ENCODE data around the gene INO80E. TPM values are rescaled to one million over a fixed set of nuclear protein-coding genes. Genes with fewer than 3 reads are reported as not detected.
"Not testable (repeated sequence)": the region's sequence is repeated elsewhere in the genome, so short reads cannot be mapped to it uniquely, and the experiment has no call there.

INO80E gene
- total RNA-seq, 1 experiment from 2014 or later, result 90.1 TPM

GRCh38 chr16:30009990-30010843 is 14.2 kb downstream of the INO80E start:
- no TSS peak for BruUV-seq (replicated peaks)
- no peak for TF ChIP-seq CTCF (IDR thresholded peaks at IDR 0.05; ENCODE audit: unreplicated experiment)
- DNase-seq (ENCODE audit: unreplicated experiment), result no peak
- Mint-ChIP-seq H3K4me1 (ENCODE audit: insufficient read depth, unreplicated experiment) (no peaks in the 10 kb centered on the region), H3K4me3 (ENCODE audit: unreplicated experiment) (no peak overlapping the region), H3K36me3 (ENCODE audit: insufficient read depth, unreplicated experiment) (no peaks in the 10 kb centered on the region), H3K27me3 (ENCODE audit: insufficient read depth, unreplicated experiment) (peaks cover 27% of the 10 kb centered on the region), H3K9me3 (ENCODE audit: unreplicated experiment) (no peaks in the 10 kb centered on the region), H3K27ac (ENCODE audit: low read depth, unreplicated experiment) (no peak overlapping the region)
- intact Hi-C loops (cut with micrococcal nuclease), result no loop called here
- ChIA-PET POLR2A (no interaction called here), CTCF (no interaction called here)

- peaks cover 27% of the 10 kb centered on the region for H3K27me3 Mint-ChIP-seq (ENCODE audit: insufficient read depth, unreplicated experiment)
- intact Hi-C loops (cut with micrococcal nuclease), result no loop called here
- BruUV-seq (replicated peaks), result no TSS peak
- no peaks in the 10 kb centered on the region for H3K4me1 Mint-ChIP-seq (ENCODE audit: insufficient read depth, unreplicated experiment)
- H3K36me3 Mint-ChIP-seq (ENCODE audit: insufficient read depth, unreplicated experiment), result peaks cover 6% of the 10 kb centered on the region
- peak within 1 kb of the TSS; percentile 48 for H3K4me3 Mint-ChIP-seq (ENCODE audit: unreplicated experiment)
- ChIA-PET CTCF (no interaction called here), POLR2A (no interaction called here)
- DNase-seq (ENCODE audit: unreplicated experiment), result no peak
- H3K27ac Mint-ChIP-seq (ENCODE audit: low read depth, unreplicated experiment), result no peak within 1 kb of the TSS
- TF ChIP-seq CTCF (IDR thresholded peaks at IDR 0.05; ENCODE audit: unreplicated experiment), result no peak
- H3K9me3 Mint-ChIP-seq (ENCODE audit: unreplicated experiment), result no peaks in the 10 kb centered on the region
These were observed 15.0 kb downstream of the INO80E start, which contains the start of gene DOC2A for GRCh38 chr16:30010844-30011713. DOC2A (minus strand) TSS chr16:30011027; CDS start chr16:30010222, 805 bp downstream.

- Mint-ChIP-seq H3K9me3 (ENCODE audit: unreplicated experiment) (no peaks in the 10 kb centered on the region), H3K27me3 (ENCODE audit: insufficient read depth, unreplicated experiment) (peaks cover 27% of the 10 kb centered on the region), H3K27ac (ENCODE audit: low read depth, unreplicated experiment) (no peak overlapping the region), H3K36me3 (ENCODE audit: insufficient read depth, unreplicated experiment) (peaks cover 6% of the 10 kb centered on the region), H3K4me3 (ENCODE audit: unreplicated experiment) (peak overlapping the region; percentile 48), H3K4me1 (ENCODE audit: insufficient read depth, unreplicated experiment) (no peaks in the 10 kb centered on the region)
- TF ChIP-seq CTCF (IDR thresholded peaks at IDR 0.05; ENCODE audit: unreplicated experiment), result no peak
- intact Hi-C loops (cut with micrococcal nuclease), result no loop called here
- POLR2A ChIA-PET, result no interaction called here
- DNase-seq (ENCODE audit: unreplicated experiment), result no peak
- CTCF ChIA-PET, result interaction anchor here (0.6 kb wide), 1 partner anchor 163 kb away, joined by 4 read pairs; no protein-coding TSS in a partner anchor
- BruUV-seq (replicated peaks), result no TSS peak
These were observed 15.9 kb downstream of the INO80E start for GRCh38 chr16:30011714-30012504.

GRCh38 chr16:30012598-30012997 is 16.6 kb downstream of the INO80E start:
- CTCF ChIA-PET, result interaction anchor here (0.6 to 1.3 kb wide), 2 partner anchors 19 to 163 kb away, joined by 4 to 9 read pairs; partner anchors contain the start of gene TLCD3B
- H3K36me3 Mint-ChIP-seq (ENCODE audit: insufficient read depth, unreplicated experiment); H3K9me3 Mint-ChIP-seq (ENCODE audit: unreplicated experiment); intact Hi-C loops (cut with micrococcal nuclease); POLR2A ChIA-PET; H3K4me3 Mint-ChIP-seq (ENCODE audit: unreplicated experiment); BruUV-seq (replicated peaks); H3K4me1 Mint-ChIP-seq (ENCODE audit: insufficient read depth, unreplicated experiment); H3K27ac Mint-ChIP-seq (ENCODE audit: low read depth, unreplicated experiment); DNase-seq (ENCODE audit: unreplicated experiment): not testable (repeated sequence)
- peaks cover 27% of the 10 kb centered on the region for H3K27me3 Mint-ChIP-seq (ENCODE audit: insufficient read depth, unreplicated experiment)

GRCh38 chr16:30015450-30015849 is 19.4 kb downstream of the INO80E start:
- intact Hi-C loops (cut with micrococcal nuclease); DNase-seq (ENCODE audit: unreplicated experiment); H3K27ac Mint-ChIP-seq (ENCODE audit: low read depth, unreplicated experiment); H3K4me1 Mint-ChIP-seq (ENCODE audit: insufficient read depth, unreplicated experiment); H3K9me3 Mint-ChIP-seq (ENCODE audit: unreplicated experiment); BruUV-seq (replicated peaks); H3K36me3 Mint-ChIP-seq (ENCODE audit: insufficient read depth, unreplicated experiment); H3K4me3 Mint-ChIP-seq (ENCODE audit: unreplicated experiment): not testable (repeated sequence)
- peaks cover 21% of the 10 kb centered on the region for H3K27me3 Mint-ChIP-seq (ENCODE audit: insufficient read depth, unreplicated experiment)
- ChIA-PET POLR2A (interaction anchor here (1.0 kb wide), 1 partner anchor 20 kb away, joined by 4 read pairs; the partner anchor contains the start of genes HIRIP3 and INO80E), CTCF (interaction anchor here (0.9 to 1.1 kb wide), 3 partner anchors 11 to 316 kb away, joined by 3 read pairs; no protein-coding TSS in a partner anchor)

Measured in MCF 10A (cell line).